Germinal center (tissue), 1 donor: ENCODE measurements around the gene SORBS1.

ENCODE experiments used
- DNase-seq: peaks from one replicate; pipeline ENCODE4 v3.0.0; 2012; ENCODE audit warnings: mixed read lengths, low spot score

SORBS1 gene

DNA sequence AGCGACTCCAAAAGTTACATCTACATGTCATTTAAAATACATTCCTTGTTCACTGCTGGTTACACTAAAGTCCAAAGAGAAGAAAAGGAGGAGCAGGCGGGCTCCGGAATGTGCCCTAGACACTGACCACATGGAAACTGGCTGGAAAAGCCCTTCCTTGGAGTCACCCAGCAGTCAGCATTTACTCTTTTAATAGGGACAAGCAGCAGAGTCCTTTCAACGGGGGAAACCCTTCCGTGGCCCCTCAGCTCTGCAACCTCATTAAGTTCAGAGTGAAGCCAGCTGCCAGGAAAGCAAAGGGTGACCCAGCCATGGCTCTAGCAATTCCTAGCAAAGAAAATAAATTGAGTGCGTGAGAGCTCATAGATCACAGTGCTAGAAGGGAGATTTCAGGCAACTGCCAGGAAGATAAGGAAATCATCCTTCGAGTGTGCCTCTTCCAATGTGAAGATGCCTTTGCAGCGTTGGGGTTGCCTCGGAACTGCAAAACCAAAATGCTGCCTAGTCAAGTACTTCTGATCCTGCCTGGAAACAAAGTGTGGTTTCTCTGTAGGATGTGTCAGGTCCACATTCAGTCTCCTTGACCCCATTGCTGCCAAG, 101.6 kb downstream of the SORBS1 start:
- DNase-seq = no peak

DNA sequence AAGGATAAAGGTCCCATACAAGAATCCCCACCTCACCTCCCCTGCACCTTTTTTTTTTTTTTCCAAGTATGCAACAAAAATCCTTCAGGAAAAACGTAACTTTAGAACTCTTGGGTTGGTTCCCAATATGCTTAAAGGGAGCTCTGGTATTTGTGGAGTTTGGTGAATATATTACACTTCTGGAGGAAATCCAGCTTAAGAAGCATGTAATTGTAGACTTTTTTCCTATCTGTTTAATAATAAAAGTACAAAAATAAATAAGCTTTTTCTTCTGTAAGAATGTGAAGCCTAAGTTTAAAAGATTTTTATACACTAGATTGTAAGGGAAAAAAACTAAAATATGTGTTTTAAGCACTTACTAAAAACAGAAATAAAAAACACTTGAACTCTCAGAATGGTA, 102.3 kb downstream of the SORBS1 start:
- DNase-seq = no peak

DNA sequence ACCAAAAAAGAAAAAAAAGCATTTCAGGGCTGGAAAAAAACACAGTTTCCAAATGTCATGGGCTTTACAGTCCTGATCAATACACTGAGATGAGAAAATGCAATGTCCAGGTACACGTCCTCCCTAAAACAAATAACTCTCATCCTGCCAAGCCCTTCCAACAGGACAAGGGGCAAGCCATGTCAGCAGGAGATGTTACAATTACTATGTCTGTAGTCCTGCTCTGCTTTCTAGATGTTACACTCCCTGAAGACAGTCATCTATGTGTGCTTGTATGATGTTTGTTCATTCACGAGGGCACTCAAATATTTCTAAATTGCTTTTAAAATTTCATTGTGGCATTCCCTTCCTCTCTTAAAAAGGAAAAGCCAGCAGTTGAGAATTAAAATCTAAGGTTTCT, 103.2 kb downstream of the SORBS1 start:
- no peak for DNase-seq

DNA sequence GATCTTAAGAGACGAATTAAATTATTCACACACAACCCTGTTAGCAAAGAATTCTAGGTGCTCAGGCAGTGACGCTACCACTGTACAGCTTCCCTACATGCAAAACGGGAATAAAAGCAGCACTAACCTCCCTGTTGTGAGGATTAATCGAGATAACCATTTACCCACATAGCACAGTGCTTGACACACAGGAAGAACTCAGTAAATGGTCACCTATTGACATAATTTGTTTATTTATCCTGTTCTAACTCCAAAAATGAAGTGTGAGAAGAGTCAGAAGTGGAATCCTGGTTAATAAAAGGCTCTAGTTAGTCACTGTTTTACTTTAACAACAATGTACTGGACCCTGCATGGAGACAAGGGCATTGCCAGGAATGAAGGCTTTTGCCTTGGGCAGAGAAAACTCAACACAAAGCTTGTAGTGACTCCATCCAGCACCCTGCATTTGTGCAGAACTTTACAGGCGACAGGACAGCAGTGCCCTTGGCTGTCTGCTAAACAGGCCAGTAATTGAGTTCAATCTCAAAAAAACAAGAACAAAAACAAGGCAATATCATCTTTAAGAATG, 103.8 kb downstream of the SORBS1 start:
- no peak for DNase-seq

DNA sequence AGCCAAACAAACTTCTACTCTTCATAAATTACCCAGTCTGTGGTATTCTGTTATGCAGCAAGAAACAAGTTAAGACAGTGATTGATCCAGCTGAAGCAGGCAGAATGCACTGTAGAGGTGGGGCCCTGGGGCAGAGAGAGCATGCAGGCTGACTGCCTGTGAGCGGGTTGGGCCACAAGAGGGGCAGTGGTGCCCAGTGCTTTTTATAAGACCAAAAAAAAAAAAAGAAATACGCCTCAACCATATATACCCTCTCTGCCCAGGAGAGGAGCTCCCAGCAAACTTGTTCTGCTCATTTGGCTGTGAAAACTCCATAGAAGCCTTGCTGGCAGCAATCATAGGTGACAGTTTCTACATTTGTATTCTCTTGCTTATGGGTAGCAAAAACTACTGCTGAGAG, 104.7 kb downstream of the SORBS1 start:
- no peak for DNase-seq

DNA sequence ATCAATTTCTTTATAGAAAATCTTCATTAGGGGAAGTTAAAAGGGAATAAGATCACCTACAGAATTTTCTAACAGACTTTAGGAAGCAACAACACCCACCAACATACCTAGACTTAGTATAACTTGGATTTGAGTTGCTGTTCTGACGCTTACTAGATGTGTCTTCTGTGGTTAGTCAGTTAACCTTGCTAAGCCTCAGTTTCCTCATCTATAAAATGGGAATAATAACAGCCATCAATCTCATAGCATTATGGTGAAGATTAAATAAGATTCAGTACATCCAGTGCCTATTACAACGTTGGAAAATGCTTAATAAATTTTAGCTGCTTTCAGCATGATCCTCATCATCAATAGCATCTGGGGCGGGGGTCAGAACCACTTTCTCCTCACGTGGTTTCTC, 106.2 kb downstream of the SORBS1 start:
- DNase-seq = no peak

DNA sequence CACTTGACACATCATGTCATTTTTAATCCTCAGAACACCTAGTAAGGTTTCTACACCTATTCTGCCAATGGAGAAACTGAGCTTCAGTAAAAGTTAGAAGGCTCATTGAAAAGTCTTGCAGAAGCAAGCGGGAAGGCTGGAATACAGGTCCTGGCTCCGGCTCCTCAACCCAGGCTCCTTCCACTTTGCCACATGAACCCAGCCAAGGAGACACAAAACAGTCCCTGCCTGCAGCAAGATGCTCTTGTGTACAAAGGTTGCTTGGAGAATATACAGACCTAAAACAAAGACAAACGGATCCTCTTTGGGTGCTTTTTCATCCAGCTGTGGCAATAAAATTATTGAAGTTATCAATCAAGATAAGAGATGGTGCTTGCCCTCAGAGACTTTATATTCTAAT, 106.8 kb downstream of the SORBS1 start:
- DNase-seq = no peak

DNA sequence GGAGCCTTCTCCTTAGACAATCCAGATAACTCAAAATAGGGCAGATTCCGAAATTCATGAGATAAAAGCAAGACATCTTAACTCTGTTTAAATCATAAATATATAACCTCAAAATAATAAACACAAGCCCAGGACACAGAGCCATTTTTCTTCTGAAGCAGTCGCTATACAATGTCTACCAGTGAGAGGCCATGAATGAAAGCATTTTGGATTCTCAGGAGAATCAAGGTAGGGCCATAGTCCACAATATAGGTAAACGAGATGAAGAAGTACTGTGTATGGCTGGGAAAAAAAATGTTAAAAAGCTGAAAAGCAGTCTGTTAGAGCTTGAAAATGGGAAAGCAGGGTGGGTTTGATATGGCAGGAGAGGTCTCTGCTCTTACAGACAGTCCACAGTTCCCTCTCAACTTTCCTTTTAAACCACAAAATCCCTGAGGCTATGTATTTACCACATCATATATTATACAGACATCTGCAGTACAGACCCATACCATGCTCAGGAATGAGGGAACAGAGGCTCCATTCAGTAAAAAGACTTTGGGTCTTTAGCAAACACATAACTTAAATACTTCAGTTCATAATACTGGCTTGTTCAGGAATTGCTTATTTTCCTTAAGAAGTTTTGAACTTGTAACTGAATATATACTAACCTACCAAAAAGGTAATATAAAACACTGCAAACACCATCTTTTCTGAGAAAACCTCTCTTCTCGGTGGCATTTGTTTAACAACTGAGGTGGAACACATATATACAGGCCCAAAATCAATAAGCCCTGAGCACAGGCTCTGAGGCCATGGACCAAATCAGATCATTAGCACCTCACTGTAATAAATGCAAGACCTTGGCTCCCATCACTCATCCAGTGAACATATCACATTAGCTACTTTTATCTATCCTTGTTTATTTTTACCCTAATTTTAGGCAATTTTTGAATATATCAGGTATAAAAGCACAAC, 109.3 kb downstream of the SORBS1 start:
- no peak for DNase-seq

DNA sequence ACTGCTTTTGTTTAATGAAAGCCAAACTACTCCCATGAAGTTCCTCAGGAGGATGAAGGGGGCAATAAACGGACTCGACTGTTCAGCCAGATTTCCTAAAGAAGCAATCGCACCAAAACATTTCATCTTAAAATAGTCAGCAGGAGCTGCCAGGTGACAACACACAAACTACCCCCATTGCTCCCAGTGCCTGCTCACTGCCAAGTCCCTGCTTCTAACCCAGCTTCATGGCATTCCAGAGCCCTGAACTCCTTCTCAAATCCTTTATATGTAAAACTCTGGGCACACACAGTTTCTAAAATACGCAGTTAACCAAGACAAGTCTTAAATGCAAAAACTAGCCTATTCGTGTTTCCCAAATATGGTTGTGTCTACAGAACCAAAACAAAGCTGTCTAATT, 110.0 kb downstream of the SORBS1 start:
- no peak for DNase-seq

DNA sequence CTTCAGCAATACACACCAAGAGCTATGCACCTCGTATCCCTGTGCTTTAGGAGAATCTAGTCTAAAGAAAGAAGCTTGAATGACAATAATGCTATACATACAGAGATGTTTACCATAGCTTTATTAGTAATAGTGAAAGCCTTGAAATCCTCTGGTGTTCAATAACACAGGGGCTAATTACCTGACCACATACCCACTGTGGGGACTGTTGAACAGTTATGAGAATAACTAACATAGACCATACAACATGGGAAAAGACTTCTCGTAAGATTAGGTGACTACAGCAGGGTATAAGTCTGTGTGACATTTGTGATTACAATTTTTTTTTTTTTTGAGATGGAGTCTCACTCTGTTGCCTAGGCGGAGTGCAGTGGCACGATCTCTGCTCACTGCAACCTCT, 111.0 kb downstream of the SORBS1 start:
- no peak for DNase-seq

DNA sequence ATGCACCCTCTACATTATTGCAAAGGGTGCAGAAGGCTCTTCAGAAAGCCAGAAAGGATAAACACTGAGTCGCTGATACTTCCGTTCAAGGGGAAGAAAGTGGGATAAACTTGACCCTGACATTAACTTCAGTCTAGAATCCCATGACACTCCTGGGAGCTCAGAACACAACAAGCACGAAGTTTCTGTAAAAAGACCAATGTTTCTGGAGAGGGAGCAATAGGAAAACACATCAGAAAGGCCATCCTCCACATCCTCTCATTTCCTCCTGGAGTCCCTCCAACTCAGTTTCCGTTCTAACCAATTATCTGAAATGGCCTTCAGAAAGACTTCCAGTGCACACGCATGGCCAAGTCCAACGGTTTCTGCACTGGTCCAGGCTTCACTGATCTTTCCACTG, 113.5 kb downstream of the SORBS1 start:
- no peak for DNase-seq

DNA sequence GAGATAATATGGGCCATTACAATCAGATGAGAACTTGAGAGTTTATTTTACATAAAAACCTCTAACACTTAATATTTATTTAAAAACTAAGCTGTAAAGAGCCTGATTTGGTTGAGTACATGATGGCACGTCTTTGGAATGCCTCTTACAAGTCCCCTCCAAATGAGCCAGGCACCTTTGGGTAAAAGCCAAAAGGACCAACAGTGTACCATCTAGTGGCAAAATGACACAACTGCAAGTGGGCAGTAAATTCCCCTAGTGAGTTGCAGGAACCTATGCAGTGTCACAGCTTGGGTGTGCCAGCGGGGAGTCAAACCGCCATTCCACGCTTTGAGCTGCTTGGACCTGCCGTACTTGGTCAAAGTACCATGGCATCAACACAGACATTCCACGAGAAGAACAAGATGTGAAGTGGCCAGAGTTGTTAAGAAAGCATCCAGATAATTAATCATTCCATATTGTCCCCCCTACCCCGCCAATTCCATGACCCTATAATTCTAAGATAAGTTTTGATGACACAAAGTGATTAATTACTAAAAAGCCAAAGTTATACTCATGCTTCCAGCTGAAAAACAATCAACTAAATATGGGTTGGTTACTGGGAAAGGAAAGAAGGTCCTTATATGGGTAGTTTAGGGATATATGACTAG, 115.2 kb downstream of the SORBS1 start:
- DNase-seq = peak; percentile 70

DNA sequence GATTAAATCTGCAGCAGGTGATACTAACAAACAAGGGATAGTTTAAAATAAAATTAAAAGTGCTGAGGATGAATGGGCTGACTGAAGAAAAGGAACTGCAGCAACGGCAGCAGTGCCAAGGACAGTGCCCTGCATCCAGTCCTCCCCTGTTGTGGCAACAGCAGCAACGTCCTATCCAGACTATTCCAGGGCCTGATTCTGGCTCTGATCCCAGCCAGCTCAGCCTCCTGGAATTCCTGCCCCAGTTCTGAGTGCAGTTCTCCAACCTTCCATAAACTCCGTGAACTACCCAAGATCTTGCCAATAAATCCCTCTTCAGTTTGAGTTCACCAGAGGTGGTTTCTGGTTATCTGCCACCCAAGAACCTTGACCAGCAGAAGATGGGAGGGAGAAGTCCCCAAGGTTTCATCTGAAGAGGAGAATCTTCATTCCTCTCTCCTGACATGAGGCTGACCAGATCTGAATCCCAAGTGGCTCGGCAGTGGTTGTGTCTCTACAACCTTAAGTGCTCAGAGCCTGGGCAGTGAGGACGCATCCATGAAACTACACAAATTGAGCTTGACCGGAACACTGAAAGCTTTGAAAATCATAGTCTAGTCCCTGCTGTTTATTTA, 115.8 kb downstream of the SORBS1 start:
- no peak for DNase-seq

DNA sequence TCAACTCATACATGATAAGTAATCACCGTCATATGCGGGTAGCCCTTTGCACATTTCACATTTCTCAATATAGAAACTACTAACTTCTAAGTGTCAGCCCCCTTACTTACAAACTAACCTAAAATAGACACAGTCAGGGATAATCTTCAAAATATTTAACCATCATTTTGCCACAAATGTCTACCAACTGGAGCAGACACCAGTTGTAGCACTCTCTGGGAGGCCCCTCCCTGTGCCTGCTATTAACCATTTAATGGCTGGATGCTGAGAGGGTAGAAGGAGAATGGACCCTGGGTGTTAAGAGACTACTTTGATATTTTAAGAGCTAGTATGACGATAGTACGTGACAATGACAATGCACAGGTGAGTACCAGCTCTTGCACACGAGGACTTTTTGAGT, 116.4 kb downstream of the SORBS1 start:
- DNase-seq = no peak

DNA sequence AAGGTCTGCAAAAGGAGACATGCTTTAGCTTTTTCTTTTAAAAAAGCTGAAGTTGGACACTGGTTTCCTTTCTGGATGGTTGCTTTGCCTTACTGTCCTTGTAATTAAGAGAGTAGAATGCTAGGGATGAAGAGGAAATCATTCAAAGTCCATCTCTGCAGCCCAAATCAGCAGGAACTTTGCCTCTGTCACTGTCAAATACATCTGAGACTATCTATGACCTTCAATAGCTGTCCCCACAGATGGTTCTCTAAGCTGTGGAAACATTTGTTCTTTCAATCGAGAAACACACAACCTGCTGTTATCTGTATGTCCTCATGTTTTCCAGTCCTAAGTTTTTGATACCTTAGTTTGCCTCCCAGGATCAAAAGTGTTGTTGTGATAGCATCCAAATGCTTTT, 117.5 kb downstream of the SORBS1 start:
- no peak for DNase-seq

DNA sequence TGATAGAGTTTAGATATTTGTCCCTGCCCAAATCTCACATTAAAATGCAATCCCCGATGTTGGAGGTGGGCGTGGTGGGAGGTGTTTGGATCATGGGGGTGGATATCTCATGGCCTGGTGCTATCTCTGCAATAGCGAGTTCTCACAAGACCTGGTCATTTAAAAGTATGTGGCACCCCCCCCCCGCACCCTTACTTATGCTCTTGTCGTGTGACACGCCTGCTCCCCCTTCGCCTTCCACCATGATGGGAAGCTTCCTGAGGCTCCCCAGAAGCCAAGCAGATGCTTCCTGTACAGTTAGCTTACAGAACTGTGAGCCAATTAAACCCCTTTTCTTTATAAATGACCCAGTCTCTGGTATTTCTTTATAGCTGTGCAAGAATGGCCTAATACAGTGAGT, 118.8 kb downstream of the SORBS1 start:
- no peak for DNase-seq

DNA sequence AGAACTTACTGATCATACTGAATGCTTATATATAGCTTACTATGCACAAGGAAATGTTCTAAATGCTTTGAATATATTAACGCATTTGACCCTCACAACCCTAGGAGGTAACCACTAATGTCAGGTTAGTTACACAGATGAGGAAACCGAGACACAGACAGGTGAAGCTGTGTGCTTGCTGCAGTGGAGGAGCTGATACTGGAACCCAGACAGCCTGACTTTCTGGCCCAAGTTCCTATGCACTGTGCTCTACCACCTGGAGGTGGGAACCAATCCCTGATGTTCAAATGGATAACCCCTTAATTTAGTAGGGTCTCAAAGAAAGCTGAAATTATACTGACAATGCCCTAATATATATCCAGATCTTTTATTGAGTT, 119.6 kb downstream of the SORBS1 start:
- no peak for DNase-seq

DNA sequence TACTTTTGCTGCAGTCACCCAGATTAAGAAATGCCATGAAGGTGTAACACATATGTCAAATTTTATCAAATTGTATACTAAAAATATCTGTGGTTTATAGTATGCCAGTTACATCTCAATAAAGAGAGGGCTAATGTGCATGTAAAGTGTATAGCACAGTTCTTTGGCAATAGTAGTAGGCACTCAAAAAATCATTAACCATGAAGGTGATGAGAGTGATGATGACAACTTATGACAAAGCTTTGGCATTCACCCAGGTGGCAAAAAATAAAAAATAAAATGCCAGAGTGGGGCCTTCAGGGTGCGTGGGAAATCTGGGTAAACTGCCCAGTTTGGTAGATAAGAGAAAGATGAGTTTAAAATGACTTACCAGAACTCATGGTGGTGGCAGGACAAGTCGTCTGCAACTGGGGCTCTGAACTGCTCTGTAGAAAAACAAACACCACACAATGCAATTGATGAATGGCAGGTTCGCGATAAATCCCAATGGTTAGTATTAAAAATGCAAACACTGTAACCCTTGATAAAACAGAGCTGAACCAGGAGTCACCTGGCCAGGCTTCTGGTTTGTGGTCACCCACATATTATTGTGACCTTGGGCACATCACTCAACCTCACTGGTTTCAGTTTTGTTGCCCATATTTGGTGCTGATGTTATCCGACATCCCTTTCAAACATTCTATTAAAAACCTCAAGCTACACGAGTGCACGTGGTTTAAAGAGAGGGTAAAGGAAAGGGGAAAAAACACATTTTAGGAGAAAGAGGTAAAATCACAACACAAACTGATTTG, 120.2 kb downstream of the SORBS1 start:
- DNase-seq = no peak

DNA sequence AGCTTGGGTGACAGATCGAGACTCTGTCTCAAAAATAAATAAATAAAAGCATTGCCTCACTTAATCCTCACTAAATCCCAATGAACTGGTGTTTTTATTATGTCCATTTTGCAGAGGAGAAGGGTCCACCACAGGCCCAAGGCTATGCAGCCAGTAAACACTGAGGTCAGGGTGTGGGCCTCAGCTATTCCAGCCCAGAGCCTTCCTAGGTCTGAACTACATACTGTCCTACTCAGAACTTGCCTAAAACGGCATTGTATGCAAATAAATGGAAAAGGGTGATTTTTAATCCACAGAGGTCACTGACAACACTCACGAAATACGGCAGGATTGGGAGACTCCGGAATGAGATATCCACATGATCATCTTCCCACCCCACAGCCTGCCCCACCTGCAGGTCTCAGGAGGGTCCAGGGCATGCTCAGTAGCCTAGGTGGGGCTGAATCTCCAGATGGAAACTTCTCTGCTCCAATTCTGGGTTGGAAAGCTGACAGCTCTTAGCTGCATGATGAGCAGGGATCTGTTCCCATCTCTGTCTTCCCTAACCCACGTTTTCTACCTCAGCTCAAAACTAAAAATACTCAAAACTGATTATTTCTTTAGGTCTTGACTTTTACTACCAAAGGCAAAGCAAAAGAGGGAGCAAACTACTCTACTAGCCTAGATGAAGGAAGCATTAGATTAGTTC, 121.0 kb downstream of the SORBS1 start:
- DNase-seq = no peak

DNA sequence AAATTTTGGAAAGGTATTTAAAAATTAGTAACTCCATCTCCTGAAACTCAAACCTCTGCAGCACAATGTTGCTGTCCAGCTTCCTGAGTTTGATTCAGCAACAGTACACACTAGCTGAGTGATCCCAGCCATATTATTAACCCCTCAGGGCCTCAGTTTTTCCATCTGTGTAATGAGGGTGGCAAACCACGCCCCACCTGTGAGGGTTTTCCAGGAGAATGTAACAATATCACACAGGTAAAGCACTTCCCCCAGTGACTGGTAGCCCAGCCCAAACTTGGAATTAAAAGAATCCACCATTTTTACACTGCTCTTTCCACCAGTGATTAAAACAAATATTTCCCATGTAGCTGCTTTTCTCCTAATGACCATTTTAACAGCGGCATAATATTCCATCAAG, 122.4 kb downstream of the SORBS1 start:
- no peak for DNase-seq

DNA sequence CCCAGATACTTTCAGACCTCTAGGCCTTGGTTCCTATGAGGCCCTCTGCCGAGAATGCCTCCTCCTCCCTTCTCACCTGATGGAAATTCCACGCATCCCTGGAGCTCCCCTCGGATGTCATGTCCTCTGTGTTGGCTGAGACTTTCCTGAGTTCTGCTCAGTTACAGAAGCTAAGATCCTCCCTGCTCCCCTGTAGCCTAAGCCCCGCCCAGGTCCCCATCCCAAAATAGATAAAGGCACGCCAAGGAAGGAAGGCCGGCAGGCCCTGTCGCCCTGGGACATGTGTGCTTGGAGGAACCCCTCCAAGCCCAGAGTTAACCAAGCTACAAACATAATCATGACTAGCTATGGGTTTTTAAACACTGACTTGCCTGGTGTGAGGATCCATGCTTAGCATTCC, 123.5 kb downstream of the SORBS1 start:
- DNase-seq = no peak
